HG03039 (cell line): ENCODE data around the gene PIP5K1A.
"Not testable (repeated sequence)": the region's sequence is repeated elsewhere in the genome, so short reads cannot be mapped to it uniquely, and the experiment has no call there.

ENCODE experiments used
- ATAC-seq: cut with Tn5 transposase; IDR thresholded peaks from one replicate; pipeline ENCODE4 v1.9.1; 2021; ENCODE audit warnings: mild to moderate bottlenecking, moderate library complexity; ENCODE audit not compliant: unreplicated experiment

The PIP5K1A gene

DNA sequence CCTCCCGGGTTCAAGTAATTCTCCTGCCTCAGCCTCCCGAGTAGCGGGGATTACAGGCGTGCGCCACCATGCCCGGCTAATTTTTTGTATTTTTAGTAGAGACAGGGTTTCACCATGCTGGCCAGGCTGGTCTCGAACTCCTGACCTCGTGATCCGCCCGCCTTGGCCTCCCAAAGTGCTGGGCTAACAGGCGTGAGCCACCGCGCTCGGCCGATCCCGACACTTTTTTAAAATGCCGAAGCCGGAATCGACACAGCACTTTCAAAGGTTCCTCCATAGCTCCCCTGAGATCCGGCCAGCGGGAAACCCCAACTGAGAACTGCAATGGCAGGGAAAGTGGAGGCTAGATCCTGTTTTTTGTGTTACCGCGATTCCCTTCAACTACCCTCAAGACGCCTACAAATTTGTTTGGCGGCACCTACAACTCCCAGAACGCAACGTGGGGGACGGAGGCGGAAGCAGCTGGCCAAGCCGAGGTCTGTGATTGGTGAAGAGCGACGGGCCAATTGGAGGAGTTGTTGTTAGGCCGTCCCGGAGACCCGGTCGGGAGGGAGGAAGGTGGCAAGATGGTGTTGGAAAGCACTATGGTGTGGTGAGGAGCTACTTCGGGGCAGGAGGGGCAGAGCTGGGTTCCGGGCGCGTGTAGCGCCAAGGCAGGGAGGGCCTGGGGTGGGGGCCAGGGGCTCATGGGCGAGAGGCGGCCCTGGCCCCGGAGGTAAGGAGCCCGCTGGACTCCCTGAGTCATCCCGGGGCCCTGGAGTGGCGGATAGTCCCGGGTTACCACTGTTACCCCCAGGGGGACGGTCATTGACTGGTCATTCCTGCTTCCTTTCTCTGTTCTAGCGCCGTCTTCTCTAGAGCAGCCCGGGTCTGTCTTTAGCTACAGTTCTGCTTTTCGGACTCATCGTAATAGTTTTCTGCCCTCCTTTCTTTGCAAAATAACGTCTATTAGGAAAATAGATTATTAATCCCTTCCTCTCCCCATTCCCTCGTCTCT is 56.2 kb downstream of the PIP5K1A start, which contains the start of gene PSMD4:
Gene PSMD4, plus strand, starts transcription at position 518 of the 997 bp plus-strand sequence. Its CDS starts 49 bp downstream, at position 567.
- ATAC-seq = peak; percentile 90

DNA sequence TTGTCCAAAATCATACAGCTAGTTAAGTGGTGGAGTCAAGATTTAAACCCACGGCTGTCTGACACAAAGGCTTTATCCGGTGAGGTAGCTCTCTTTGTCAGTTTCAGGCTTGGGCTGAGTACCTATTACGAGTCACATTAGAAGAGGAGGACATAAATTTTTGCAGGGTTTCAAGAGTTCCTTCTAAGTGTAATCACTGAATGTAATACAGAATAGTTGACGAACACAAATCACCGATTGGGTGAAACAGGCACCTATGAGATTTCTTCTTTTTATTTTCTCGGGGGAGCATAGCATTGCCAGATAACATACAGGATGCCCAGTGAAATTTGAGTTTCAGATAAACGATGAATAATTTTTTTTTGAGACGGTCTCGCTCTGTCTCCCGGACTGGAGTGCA is 57.0 kb downstream of the PIP5K1A start:
- no peak for ATAC-seq

- ATAC-seq = no peak
Measured at GRCh38 chr1:151259351-151259750, 61.0 kb downstream of the PIP5K1A start.

- no peak for ATAC-seq
Measured at GRCh38 chr1:151265446-151266236, 67.3 kb downstream of the PIP5K1A start.

DNA sequence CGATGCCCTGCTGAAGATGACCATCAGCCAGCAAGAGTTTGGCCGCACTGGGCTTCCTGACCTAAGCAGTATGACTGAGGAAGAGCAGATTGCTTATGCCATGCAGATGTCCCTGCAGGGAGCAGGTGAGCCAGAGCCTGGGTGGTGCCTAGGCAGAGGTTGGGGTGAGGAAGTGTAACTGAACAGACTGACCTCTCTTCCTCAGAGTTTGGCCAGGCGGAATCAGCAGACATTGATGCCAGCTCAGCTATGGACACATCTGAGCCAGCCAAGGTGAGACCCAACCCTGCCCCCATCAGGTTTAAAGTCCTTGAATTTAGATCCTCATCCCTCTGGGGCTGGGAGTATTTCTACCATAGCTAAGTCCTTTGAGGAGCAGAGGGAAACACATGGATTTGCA is 68.0 kb downstream of the PIP5K1A start:
- no peak for ATAC-seq

GRCh38 chr1:151266821-151267220 is 68.5 kb downstream of the PIP5K1A start:
- no peak for ATAC-seq

DNA sequence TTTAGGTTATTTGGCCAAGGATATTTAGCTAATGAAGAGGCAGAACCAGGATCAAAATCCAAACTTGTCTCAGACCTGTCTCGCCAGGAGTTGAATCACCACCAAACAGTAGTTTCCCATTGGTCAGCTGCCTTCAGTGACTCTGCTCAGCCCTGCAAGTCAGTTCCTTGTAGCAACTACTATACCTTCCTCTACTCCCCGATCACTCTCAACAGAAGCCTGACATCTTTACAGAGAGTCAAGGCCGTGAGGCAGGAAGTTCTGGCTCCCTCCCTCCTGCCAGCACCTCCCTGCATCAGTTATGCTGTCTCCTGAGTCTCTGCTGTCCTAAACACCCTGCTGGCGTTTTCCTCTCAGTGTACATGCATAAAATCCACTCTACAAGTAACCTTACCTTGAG is 69.4 kb downstream of the PIP5K1A start:
- ATAC-seq = no peak

DNA sequence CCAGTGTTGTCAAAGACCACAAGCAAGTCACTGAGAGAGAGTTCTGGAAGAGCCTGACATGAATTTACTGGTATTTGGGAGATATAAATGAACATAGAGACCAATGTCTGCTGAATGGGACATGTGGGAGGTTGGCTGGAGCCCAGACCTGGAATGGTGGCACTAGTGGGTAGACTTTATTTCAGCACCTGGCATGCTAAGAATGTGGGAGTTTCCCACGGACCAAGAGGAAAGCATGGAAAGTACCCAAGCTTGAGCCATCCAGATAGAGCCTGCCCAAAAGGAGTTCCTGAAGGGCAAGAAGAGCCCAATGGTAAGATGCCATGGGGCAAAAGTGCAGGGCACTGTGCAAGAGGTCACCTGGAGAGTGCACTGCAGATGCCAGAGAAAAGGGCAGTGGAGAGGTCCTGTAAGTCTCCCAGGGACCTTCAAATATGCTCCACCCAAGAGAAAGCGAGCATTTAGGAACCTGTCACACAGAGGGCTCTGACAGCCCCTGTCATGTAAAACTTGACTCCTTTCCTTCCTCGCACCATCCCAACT is 75.6 kb downstream of the PIP5K1A start:
- no peak for ATAC-seq

DNA sequence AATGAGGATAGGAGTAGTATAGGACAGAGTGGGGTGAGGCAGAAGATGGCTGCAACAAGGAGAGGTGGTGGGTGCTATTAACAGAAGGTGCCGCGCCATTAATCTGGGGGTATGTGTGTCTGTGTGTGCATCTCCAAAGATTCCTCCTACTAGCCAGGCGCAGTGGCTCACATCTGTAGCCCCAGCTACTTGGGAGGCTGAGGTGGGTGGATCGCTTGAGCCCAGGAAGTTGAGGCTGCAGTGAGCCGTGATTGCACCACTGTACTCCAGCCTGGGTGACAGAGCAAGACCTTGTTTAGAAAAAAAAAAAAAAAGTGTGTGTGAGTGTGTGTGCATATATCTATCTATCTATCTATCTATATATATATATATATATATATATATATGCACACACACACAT is 77.0 kb downstream of the PIP5K1A start:
- ATAC-seq = not testable (repeated sequence)

- ATAC-seq = no peak
Measured at GRCh38 chr1:151277249-151277648, 78.9 kb downstream of the PIP5K1A start.

DNA sequence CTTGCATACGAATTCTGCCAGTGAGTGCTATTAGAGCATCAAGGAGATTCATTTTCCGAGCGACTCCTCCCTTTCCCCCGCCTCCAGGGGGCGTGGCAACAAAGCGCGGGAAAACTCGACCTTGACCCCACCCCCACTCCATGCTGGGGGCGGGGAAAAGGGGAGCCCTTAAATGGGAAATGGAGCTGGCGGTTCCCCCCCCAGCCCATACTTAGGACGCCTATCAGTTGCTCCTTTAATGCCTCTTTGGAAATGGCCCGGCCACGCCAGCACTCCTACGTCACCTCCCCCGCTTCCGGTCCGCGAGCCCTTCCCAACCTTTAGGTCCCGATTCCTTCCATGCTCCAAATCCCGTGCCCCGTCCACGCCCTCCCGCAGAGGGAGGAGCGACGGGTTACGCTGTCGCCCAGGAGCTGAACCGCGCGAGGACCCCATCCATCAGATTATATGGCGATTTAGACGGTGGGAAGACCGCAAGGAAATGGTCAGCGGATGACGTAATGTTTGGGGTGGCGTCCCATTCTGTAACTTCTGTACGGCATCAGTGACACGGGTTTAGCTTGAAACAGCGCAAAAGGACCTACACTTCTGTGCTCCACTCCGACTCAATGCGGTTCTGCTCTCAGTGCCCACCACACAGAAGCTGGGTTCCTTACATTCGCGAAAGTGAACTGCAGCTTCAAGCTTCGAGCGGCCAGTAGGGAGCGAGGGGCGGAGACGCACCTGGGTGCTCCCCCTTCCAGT is 83.0 kb downstream of the PIP5K1A start:
- peak; percentile 34 for ATAC-seq

GRCh38 chr1:151281969-151282882 is 83.9 kb downstream of the PIP5K1A start, which contains the start of gene ZNF687:
Gene ZNF687 (plus strand): TSS chr1:151282299. CDS start chr1:151286292, 3,993 bp downstream.
- peak; percentile 76 for ATAC-seq

DNA sequence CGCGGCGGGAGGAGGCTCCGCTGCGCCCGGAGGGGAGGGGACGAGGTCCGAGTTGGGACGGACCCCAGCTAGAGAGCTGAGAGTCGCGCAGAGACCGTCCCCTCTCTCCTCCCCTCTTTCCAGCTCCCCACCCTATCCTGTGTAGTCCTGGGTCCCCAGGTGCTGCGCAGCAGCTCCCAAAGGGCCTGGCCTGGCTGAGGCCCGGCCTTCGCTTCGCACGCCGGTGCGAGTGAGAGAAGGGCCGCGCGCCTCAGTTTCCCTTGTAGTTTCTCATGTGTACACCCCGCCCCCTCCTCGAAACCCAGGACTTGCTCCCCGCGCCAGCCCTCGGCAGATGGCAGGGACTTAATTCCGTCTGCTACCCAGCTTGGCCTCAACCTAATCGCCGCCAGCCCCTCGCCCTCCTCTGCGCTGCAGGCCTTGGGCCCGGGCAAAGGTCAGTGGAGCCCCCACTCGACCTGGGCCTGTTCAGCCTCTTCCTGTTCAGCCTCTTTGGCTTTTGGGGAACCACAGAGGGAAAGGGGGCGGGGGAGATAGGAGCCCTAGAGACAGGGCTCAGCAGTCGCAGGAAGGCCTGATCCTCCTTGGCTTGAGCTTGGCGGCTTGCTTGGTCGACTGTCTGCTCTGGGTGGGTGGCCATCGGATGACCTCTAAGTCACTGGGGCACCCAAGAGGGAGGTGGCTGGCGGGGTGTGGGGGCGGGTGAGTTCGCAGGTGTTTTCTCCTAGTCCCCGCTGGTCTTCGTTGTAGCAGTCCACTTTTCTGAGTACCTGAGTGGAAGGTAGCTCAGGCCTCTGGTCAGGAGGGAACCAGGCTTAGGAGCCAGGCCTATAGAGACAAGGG is 84.8 kb downstream of the PIP5K1A start:
- ATAC-seq = no peak

- ATAC-seq = no peak
Measured at GRCh38 chr1:151284013-151284577, 85.7 kb downstream of the PIP5K1A start.

- ATAC-seq = no peak
Measured at GRCh38 chr1:151286619-151287340, 88.4 kb downstream of the PIP5K1A start.

DNA sequence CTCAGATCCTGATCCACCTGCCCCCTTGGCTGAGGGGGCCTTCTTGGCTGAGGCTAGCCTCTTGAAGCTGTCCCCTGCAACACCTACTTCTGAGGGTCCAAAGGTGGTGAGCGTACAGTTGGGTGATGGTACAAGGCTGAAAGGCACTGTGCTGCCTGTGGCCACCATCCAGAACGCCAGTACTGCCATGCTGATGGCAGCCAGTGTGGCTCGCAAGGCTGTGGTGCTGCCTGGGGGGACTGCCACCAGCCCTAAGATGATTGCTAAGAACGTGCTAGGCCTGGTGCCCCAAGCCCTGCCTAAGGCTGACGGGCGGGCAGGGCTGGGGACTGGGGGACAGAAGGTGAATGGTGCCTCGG is 89.0 kb downstream of the PIP5K1A start:
- ATAC-seq = no peak

- no peak for ATAC-seq
Measured at GRCh38 chr1:151287767-151288500, 89.6 kb downstream of the PIP5K1A start.
